Testis (tissue), 2 donors: ENCODE data around the gene UGT1A6.

Source experiments
- POLR2A ChIP-seq: fragments of 450-650 bp; IDR thresholded peaks from one replicate; pipeline ENCODE4 v1.6.1; 2017; ENCODE audit warnings: antibody characterized with exemption, mild to moderate bottlenecking, moderate library complexity
- TF ChIP-seq, protein P1 (sequence below), 3 experiments: fragments of 450-650 bp in 2 of 3; fragments of 200-600 bp in 1 of 3; sonication (generic) in 1 of 3; IDR thresholded peaks; one replicate each; pipeline ENCODE4 v1.5.1; 2016 to 2019; ENCODE audit warnings: antibody characterized with exemption in 3 of 3, mild to moderate bottlenecking in 2 of 3, moderate library complexity in 1 of 3

DNA sequence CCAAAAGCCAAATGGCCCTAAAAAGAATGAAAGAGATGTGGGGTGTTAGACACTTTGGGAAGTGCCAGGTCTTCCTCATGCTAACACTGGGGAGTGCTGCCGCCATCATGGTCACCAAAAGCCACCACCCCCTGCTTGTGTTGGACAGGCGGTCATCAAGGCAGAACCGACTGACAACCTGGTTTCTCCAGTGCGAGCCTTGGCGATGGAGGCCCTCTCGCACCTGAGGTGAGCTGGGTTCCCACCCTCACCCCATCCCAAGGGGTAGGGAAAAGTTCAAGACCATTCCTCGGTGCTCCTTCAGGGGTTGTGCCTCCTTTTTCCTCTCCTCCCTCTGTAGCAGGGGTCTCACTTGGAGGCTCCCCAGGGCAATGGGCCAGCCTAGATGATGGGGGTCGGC, 119.0 kb downstream of the UGT1A6 start:
- TF ChIP-seq, protein P1, sequence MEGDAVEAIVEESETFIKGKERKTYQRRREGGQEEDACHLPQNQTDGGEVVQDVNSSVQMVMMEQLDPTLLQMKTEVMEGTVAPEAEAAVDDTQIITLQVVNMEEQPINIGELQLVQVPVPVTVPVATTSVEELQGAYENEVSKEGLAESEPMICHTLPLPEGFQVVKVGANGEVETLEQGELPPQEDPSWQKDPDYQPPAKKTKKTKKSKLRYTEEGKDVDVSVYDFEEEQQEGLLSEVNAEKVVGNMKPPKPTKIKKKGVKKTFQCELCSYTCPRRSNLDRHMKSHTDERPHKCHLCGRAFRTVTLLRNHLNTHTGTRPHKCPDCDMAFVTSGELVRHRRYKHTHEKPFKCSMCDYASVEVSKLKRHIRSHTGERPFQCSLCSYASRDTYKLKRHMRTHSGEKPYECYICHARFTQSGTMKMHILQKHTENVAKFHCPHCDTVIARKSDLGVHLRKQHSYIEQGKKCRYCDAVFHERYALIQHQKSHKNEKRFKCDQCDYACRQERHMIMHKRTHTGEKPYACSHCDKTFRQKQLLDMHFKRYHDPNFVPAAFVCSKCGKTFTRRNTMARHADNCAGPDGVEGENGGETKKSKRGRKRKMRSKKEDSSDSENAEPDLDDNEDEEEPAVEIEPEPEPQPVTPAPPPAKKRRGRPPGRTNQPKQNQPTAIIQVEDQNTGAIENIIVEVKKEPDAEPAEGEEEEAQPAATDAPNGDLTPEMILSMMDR (IDR thresholded peaks at IDR 0.05), result no peak
- no peak for TF ChIP-seq POLR2A
